ENCODE results near the gene RAB21.

DNA sequence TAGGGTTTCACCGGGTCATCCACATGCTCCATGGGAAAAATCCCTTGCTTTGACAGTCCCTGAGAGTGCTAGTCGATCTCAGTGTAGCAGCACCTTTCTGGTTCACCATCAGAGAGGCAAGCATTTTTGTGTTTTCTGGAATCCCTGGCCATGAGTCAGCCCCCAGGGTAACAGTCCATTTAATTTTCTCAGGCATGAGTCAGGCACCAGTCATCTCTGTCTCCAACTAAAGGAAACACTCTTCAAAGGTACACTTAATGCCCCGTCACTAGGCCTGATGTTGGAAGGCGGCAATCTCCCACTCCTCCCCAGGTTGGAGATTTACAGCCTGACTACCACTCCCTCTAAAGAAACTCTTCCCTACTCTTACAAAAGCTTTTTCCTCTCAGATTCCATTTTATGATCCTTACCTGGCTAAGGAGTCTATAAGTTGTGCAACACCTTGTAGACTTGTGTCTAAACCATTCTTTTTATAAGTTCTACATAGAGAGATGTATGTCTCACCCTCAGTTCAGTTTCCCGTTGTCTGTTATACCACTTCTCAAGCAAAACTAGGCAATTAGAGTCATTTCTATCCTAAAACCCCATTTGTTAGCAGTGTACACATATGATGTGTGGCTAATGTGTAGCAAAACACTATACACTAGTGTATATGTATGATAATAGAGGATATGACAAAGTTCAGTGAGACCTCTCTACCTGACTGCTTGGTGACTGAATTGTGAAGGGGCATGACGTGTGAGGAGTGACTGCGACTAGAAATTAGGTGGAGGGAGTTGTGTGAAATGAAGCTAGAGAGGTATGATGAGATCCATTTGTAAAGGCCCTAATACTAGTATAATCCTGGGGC, 44.2 kb upstream of the RAB21 start:
- no peak for TF ChIP-seq ELF4 (IDR thresholded peaks at IDR 0.05)
- TF ChIP-seq NFRKB (IDR thresholded peaks at IDR 0.05): no peak
- TF ChIP-seq, protein P1, sequence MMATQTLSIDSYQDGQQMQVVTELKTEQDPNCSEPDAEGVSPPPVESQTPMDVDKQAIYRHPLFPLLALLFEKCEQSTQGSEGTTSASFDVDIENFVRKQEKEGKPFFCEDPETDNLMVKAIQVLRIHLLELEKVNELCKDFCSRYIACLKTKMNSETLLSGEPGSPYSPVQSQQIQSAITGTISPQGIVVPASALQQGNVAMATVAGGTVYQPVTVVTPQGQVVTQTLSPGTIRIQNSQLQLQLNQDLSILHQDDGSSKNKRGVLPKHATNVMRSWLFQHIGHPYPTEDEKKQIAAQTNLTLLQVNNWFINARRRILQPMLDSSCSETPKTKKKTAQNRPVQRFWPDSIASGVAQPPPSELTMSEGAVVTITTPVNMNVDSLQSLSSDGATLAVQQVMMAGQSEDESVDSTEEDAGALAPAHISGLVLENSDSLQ (IDR thresholded peaks at IDR 0.05): no peak
- no peak for TF ChIP-seq BHLHE40 (IDR thresholded peaks at IDR 0.05; ENCODE audit: borderline replicate concordance)
- TF ChIP-seq ARNT (IDR thresholded peaks at IDR 0.05): no peak
- no peak for TF ChIP-seq CTBP1 (IDR thresholded peaks at IDR 0.05; ENCODE audit: borderline replicate concordance)
